Liver (tissue), 9 donors: Measurements from ENCODE around the gene FGD5. TPM values are rescaled to one million over a fixed set of nuclear protein-coding genes. Genes with fewer than 3 reads are reported as not detected.

Experiments used
- DNase-seq: peaks from one replicate; pipeline ENCODE4 v3.0.0-alpha.2; 2017; ENCODE audit warnings: low spot score
- H3K27ac ChIP-seq, 2 donors: one replicate each; pipeline ENCODE4 v1.7.0; 2013; ENCODE audit warnings: inconsistent platforms in 2 of 2, low read length in 2 of 2, control low read depth in 1 of 2, low read depth in 1 of 2, mild to moderate bottlenecking in 1 of 2
- H3K27me3 ChIP-seq, 4 donors: one replicate each; pipeline versions ENCODE4 v1.6.1 to v1.7.0; 2013; ENCODE audit warnings: low read length in 3 of 4, inconsistent platforms in 1 of 4, mild to moderate bottlenecking in 1 of 4, moderate library complexity in 1 of 4; ENCODE audit not compliant: control insufficient read depth in 4 of 4, insufficient read depth in 4 of 4
- H3K36me3 ChIP-seq, 4 donors: one replicate each; pipeline versions ENCODE4 v1.6.1 to v1.7.0; 2013; ENCODE audit warnings: low read length in 3 of 4, mild to moderate bottlenecking in 3 of 4, low read depth in 1 of 4, moderate library complexity in 1 of 4; ENCODE audit not compliant: control insufficient read depth in 4 of 4, insufficient read depth in 3 of 4
- H3K4me1 ChIP-seq, 4 donors: one replicate each; pipeline versions ENCODE4 v1.6.1 to v1.7.0; 2013; ENCODE audit warnings: low read length in 3 of 4, mild to moderate bottlenecking in 3 of 4, moderate library complexity in 1 of 4; ENCODE audit not compliant: control insufficient read depth in 4 of 4, insufficient read depth in 4 of 4
- H3K4me3 ChIP-seq, 3 donors: one replicate each; pipeline versions ENCODE4 v1.6.1 to v1.7.0; 2013; ENCODE audit warnings: low read length in 3 of 3, control low read depth in 1 of 3, low read depth in 1 of 3, mild to moderate bottlenecking in 1 of 3
- H3K9ac ChIP-seq, 2 donors: one replicate each; pipeline ENCODE4 v1.7.0; 2013; ENCODE audit warnings: low read length in 2 of 2, mild to moderate bottlenecking in 2 of 2, moderate library complexity in 2 of 2, control low read depth in 1 of 2, low read depth in 1 of 2
- H3K9me3 ChIP-seq, 4 donors: one replicate each; pipeline versions ENCODE4 v1.6.1 to v1.7.0; 2013; ENCODE audit warnings: low read length in 3 of 4; ENCODE audit not compliant: control insufficient read depth in 4 of 4
- EGR1 ChIP-seq, 2 donors: IDR thresholded peaks; 2 replicates each; pipeline ENCODE4 v1.6.1; 2016 to 2018; ENCODE audit warnings: antibody characterized with exemption in 2 of 2, low read depth in 2 of 2
- FOXA1 ChIP-seq: IDR thresholded peaks from 2 replicates; pipeline ENCODE4 v1.6.1; 2016; ENCODE audit warnings: antibody characterized with exemption
- FOXA2 ChIP-seq: IDR thresholded peaks from 2 replicates; pipeline ENCODE4 v1.6.1; 2016; ENCODE audit warnings: antibody characterized with exemption
- GABPA ChIP-seq, 2 donors: IDR thresholded peaks in 1 of 2; conservative IDR thresholded peaks in 1 of 2; 2 replicates each; pipeline ENCODE4 v1.6.1; 2016; ENCODE audit warnings: antibody characterized with exemption in 2 of 2, mild to moderate bottlenecking in 1 of 2, moderate library complexity in 1 of 2
- HNF4A ChIP-seq, 2 donors: conservative IDR thresholded peaks; 2 replicates each; pipeline ENCODE4 v1.6.1; 2016; ENCODE audit warnings: antibody characterized with exemption in 2 of 2, mild to moderate bottlenecking in 2 of 2
- HNF4G ChIP-seq: IDR thresholded peaks from 2 replicates; pipeline ENCODE4 v1.6.1; 2016; ENCODE audit warnings: antibody characterized with exemption
- JUND ChIP-seq, 2 donors: IDR thresholded peaks; 2 replicates each; pipeline ENCODE4 v1.6.1; 2016; ENCODE audit warnings: antibody characterized with exemption in 2 of 2
- MAX ChIP-seq: IDR thresholded peaks from 2 replicates; pipeline ENCODE4 v1.6.1; 2016; ENCODE audit warnings: antibody characterized with exemption
- NR2F2 ChIP-seq: IDR thresholded peaks from 2 replicates; pipeline ENCODE4 v1.6.1; 2016; ENCODE audit warnings: antibody characterized with exemption
- RAD21 ChIP-seq, 2 donors: IDR thresholded peaks; 2 replicates each; pipeline ENCODE4 v1.6.1; 2016; ENCODE audit warnings: antibody characterized with exemption in 2 of 2, mild to moderate bottlenecking in 2 of 2
- RXRA ChIP-seq, 2 donors: IDR thresholded peaks; 2 replicates each; pipeline ENCODE4 v1.6.1; 2017 to 2018; ENCODE audit warnings: antibody characterized with exemption in 2 of 2, mild to moderate bottlenecking in 1 of 2
- SP1 ChIP-seq: IDR thresholded peaks from 2 replicates; pipeline ENCODE4 v1.6.1; 2018; ENCODE audit warnings: antibody characterized with exemption, mild to moderate bottlenecking
- TAF1 ChIP-seq: conservative IDR thresholded peaks from 2 replicates; pipeline ENCODE4 v1.6.1; 2016; ENCODE audit warnings: antibody characterized with exemption, mild to moderate bottlenecking
- YY1 ChIP-seq: IDR thresholded peaks from 2 replicates; pipeline ENCODE4 v1.6.1; 2016; ENCODE audit warnings: antibody characterized with exemption, mild to moderate bottlenecking
- ZBTB33 ChIP-seq: IDR thresholded peaks from 2 replicates; pipeline ENCODE4 v1.6.1; 2016; ENCODE audit warnings: antibody characterized with exemption
- WGBS: extraction: QIAGEN DNeasy Blood & Tissue Kit; methylation state at CpG from one replicate; pipeline ENCODE4 v1.1.7; 2013; 5-methylcytosine and 5-hydroxymethylcytosine counted together
- polyA plus RNA-seq, 2 donors: library from polyadenylated mRNA; stranded (reverse) in 1 of 2; unstranded in 1 of 2; fragments of 200-250 nt in 1 of 2; fragments of >200 nt in 1 of 2; fragmentation: Nextera tagmentation in 1 of 2; extraction: Ambion mirVana in 1 of 2; gene quantifications; one replicate each; pipeline versions ENCODE4 v1.2.1 to v1.2.3, GENCODE V29; 2013 to 2015
- total RNA-seq, 2 donors: library from RNA; depleted of rRNA; stranded (reverse); fragments of >200 nt; gene quantifications; one replicate each; pipeline ENCODE4 v1.2.3, GENCODE V29; 2014
- TF ChIP-seq, protein P1 (sequence below): IDR thresholded peaks from 2 replicates; pipeline ENCODE4 v1.6.1; 2016; ENCODE audit warnings: antibody characterized with exemption
- TF ChIP-seq, protein P2 (sequence below): IDR thresholded peaks from 2 replicates; pipeline ENCODE4 v1.6.1; 2016; ENCODE audit warnings: antibody characterized with exemption, mild to moderate bottlenecking
- TF ChIP-seq, protein P3 (sequence below): fragments of 150-350 bp; IDR thresholded peaks from 2 replicates; pipeline ENCODE4 v1.5.1; 2017; ENCODE audit warnings: improper control_type of control experiment, low read depth, low read length; ENCODE audit not compliant: missing input control
- donor health status: healthy.
- donor health status: healthy.
- donor health status: healthy.
- donor health status: healthy.
- donor health status: healthy.

FGD5 gene
- total and polyA plus RNA-seq, 4 donors = 2.0 to 6.3 (median 3.1) TPM

DNA sequence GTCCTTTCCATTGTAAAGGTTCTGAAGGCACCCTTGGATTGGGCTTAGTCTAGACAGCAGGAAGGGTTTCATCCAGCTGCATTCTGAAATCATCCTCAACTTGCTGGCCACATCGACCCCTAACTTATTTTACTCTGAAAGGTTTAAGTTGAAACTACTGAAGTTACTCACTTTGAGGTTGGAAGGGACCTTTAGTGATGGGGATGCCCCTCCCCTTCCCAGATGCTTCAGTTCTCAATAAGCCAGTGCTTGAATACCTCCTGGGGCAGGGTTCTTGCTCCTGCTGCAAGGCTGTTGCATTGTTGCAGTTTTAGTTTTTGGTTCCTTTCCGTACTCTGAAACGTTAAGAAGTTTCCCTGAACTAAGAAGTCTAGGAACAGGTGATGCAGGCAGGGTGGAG, 26.4 kb downstream of the FGD5 start:
- no peaks in the 10 kb centered on the region for H3K27me3 ChIP-seq
- H3K36me3 ChIP-seq = no peaks in the 10 kb centered on the region
- DNase-seq = no peak
- no peaks in the 10 kb centered on the region for H3K9me3 ChIP-seq
- TF ChIP-seq JUND (IDR thresholded peaks at IDR 0.05) (no peak), TAF1 (no peak), ZBTB33 (no peak), EGR1 (IDR thresholded peaks at IDR 0.05; ENCODE audit: low read depth in 2 of 2) (no peak), HNF4A (conservative IDR thresholded peaks at IDR 0.05) (no peak)
- TF ChIP-seq, protein P1, sequence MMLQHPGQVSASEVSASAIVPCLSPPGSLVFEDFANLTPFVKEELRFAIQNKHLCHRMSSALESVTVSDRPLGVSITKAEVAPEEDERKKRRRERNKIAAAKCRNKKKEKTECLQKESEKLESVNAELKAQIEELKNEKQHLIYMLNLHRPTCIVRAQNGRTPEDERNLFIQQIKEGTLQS = no peak
- no peak overlapping the region for H3K9ac ChIP-seq
- no peak overlapping the region for H3K27ac ChIP-seq
- H3K4me3 ChIP-seq = no peak overlapping the region
- 56% methylated on average over 3 of the region's 3 CpGs for WGBS
- no peaks in the 10 kb centered on the region for H3K4me1 ChIP-seq

GRCh38 chr3:14845826-14846225, 27.1 kb downstream of the FGD5 start:
- no peak overlapping the region for H3K4me3 ChIP-seq
- H3K27me3 ChIP-seq = no peaks in the 10 kb centered on the region
- no peaks in the 10 kb centered on the region for H3K9me3 ChIP-seq
- H3K36me3 ChIP-seq = no peaks in the 10 kb centered on the region
- H3K9ac ChIP-seq = no peak overlapping the region
- 58% methylated on average over 4 of the region's 4 CpGs for WGBS
- H3K4me1 ChIP-seq = no peaks in the 10 kb centered on the region
- TF ChIP-seq RAD21 (IDR thresholded peaks at IDR 0.05) (no peak), NR2F2 (no peak), HNF4A (conservative IDR thresholded peaks at IDR 0.05) (no peak), RXRA (IDR thresholded peaks at IDR 0.05) (no peak), JUND (IDR thresholded peaks at IDR 0.05) (no peak), FOXA1 (no peak), YY1 (no peak), EGR1 (IDR thresholded peaks at IDR 0.05; ENCODE audit: low read depth in 2 of 2) (no peak), FOXA2 (no peak)
- TF ChIP-seq, protein P1 = no peak
- no peak for DNase-seq
- no peak overlapping the region for H3K27ac ChIP-seq

DNA sequence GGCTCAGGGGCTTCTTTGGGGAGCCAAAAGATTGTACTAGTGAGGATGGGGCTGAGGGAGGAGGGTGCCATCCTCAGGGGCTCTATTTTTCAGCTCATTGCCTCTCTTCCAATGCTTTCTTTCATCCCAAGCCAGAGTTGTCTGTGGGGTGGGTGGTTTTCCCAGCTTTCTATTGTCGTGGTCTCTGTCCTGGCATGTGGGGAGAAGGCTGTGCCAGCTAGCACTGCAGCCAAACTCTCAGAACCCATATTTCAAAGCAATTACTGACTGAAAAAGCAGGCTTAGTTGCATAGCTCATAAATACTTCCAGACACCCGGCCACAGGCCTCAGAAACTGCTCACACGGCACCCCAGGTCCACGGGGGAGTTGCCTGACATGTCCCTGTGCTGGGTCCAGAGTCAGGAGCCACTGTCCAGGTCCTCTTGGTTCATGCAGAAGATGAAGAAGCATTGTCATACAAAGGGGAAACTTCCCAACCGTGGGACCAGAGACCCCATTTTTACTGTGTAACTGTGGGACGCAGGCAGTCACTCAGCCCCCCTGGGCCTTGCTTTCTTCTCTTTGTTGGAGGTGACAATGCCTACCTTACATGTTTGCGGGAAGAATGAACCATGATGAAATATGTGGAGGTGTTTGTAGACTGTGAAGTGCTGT, 27.6 kb downstream of the FGD5 start:
- H3K4me1 ChIP-seq = no peaks in the 10 kb centered on the region
- H3K9me3 ChIP-seq = no peaks in the 10 kb centered on the region
- WGBS = 76% methylated on average over 7 of the region's 7 CpGs
- no peak for DNase-seq
- H3K27ac ChIP-seq = no peak overlapping the region
- no peak overlapping the region for H3K9ac ChIP-seq
- H3K27me3 ChIP-seq = no peaks in the 10 kb centered on the region
- no peaks in the 10 kb centered on the region for H3K36me3 ChIP-seq
- no peak overlapping the region for H3K4me3 ChIP-seq
- no peak for TF ChIP-seq GABPA (IDR thresholded peaks at IDR 0.05 in 1 of 2, conservative IDR thresholded peaks at IDR 0.05 in 1 of 2)
- TF ChIP-seq HNF4G = no peak
- TF ChIP-seq FOXA2 = no peak
- no peak for TF ChIP-seq JUND (IDR thresholded peaks at IDR 0.05)
- TF ChIP-seq RXRA (IDR thresholded peaks at IDR 0.05) = no peak
- TF ChIP-seq, protein P2, sequence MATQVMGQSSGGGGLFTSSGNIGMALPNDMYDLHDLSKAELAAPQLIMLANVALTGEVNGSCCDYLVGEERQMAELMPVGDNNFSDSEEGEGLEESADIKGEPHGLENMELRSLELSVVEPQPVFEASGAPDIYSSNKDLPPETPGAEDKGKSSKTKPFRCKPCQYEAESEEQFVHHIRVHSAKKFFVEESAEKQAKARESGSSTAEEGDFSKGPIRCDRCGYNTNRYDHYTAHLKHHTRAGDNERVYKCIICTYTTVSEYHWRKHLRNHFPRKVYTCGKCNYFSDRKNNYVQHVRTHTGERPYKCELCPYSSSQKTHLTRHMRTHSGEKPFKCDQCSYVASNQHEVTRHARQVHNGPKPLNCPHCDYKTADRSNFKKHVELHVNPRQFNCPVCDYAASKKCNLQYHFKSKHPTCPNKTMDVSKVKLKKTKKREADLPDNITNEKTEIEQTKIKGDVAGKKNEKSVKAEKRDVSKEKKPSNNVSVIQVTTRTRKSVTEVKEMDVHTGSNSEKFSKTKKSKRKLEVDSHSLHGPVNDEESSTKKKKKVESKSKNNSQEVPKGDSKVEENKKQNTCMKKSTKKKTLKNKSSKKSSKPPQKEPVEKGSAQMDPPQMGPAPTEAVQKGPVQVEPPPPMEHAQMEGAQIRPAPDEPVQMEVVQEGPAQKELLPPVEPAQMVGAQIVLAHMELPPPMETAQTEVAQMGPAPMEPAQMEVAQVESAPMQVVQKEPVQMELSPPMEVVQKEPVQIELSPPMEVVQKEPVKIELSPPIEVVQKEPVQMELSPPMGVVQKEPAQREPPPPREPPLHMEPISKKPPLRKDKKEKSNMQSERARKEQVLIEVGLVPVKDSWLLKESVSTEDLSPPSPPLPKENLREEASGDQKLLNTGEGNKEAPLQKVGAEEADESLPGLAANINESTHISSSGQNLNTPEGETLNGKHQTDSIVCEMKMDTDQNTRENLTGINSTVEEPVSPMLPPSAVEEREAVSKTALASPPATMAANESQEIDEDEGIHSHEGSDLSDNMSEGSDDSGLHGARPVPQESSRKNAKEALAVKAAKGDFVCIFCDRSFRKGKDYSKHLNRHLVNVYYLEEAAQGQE = no peak
- no peak for TF ChIP-seq NR2F2
- TF ChIP-seq MAX = no peak
- TF ChIP-seq HNF4A (conservative IDR thresholded peaks at IDR 0.05) = no peak
- TF ChIP-seq RAD21 (IDR thresholded peaks at IDR 0.05) = no peak
- TF ChIP-seq TAF1 = no peak
- no peak for TF ChIP-seq YY1
- TF ChIP-seq, protein P3, sequence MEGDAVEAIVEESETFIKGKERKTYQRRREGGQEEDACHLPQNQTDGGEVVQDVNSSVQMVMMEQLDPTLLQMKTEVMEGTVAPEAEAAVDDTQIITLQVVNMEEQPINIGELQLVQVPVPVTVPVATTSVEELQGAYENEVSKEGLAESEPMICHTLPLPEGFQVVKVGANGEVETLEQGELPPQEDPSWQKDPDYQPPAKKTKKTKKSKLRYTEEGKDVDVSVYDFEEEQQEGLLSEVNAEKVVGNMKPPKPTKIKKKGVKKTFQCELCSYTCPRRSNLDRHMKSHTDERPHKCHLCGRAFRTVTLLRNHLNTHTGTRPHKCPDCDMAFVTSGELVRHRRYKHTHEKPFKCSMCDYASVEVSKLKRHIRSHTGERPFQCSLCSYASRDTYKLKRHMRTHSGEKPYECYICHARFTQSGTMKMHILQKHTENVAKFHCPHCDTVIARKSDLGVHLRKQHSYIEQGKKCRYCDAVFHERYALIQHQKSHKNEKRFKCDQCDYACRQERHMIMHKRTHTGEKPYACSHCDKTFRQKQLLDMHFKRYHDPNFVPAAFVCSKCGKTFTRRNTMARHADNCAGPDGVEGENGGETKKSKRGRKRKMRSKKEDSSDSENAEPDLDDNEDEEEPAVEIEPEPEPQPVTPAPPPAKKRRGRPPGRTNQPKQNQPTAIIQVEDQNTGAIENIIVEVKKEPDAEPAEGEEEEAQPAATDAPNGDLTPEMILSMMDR = no peak
- no peak for TF ChIP-seq FOXA1
- no peak for TF ChIP-seq SP1
- TF ChIP-seq EGR1 (IDR thresholded peaks at IDR 0.05; ENCODE audit: low read depth in 2 of 2) = no peak
